ENCODE data around the gene SC5D.

DNA sequence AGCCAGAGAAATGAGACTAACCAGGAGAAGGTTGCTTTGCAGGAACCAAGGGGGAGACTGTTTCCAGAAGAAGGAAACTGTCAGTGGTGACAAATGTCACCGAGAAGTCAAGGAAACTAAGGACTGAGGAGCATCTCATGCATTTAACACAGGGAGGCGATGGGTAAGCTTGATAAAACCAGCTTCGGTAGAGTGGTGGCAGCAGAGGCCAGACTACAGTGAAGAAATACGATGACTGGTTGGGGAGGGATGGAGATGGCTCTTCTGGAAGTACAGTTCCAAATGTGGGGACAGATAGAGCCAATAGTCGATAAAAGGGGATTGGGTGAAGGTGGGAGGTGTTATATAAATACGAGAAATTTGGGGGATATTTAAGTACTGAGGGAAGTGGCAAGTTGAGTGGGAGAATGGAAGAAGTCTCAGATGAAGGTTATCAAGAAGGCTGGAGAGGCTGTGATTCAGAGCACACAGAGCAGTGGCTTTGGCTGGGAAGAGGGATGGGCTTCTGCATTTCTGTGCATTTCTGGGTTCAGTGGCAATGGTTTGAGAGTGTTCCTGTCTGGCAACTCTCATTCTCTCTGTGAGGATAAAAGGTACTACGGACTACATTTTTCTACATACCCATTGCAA lies 29.2 kb downstream of the SC5D start:
- TF ChIP-seq, protein P1, sequence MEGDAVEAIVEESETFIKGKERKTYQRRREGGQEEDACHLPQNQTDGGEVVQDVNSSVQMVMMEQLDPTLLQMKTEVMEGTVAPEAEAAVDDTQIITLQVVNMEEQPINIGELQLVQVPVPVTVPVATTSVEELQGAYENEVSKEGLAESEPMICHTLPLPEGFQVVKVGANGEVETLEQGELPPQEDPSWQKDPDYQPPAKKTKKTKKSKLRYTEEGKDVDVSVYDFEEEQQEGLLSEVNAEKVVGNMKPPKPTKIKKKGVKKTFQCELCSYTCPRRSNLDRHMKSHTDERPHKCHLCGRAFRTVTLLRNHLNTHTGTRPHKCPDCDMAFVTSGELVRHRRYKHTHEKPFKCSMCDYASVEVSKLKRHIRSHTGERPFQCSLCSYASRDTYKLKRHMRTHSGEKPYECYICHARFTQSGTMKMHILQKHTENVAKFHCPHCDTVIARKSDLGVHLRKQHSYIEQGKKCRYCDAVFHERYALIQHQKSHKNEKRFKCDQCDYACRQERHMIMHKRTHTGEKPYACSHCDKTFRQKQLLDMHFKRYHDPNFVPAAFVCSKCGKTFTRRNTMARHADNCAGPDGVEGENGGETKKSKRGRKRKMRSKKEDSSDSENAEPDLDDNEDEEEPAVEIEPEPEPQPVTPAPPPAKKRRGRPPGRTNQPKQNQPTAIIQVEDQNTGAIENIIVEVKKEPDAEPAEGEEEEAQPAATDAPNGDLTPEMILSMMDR (IDR thresholded peaks at IDR 0.05), result peak in 2 of 3 donors; percentile 20 to 43
- TF ChIP-seq POLR2A (IDR thresholded peaks at IDR 0.05), result no peak

Measured in ovary (tissue), 3 donors.